Upper lobe of left lung (tissue), 4 donors: Measurements from ENCODE around the gene GPS2.
"Not testable (repeated sequence)": the region's sequence is repeated elsewhere in the genome, so short reads cannot be mapped to it uniquely, and the experiment has no call there.

Experiments
- POLR2A ChIP-seq, 4 donors: fragments of 450-650 bp; IDR thresholded peaks; one replicate each; pipeline ENCODE4 v1.5.1; 2016 to 2017; ENCODE audit warnings: antibody characterized with exemption in 4 of 4, mild to moderate bottlenecking in 2 of 4
- POLR2AphosphoS5 ChIP-seq, 2 donors: sonication (generic); formaldehyde crosslinking; IDR thresholded peaks; one replicate each; pipeline ENCODE4 v1.5.1; 2017; ENCODE audit warnings: antibody characterized with exemption in 2 of 2
- TF ChIP-seq, protein P1 (sequence below), 6 experiments: fragments of 450-650 bp in 4 of 6; fragments of 200-600 bp in 2 of 6; sonication (generic) in 2 of 6; IDR thresholded peaks; one replicate each; pipeline ENCODE4 v1.5.1; 2016 to 2019; ENCODE audit warnings: antibody characterized with exemption in 6 of 6

DNA sequence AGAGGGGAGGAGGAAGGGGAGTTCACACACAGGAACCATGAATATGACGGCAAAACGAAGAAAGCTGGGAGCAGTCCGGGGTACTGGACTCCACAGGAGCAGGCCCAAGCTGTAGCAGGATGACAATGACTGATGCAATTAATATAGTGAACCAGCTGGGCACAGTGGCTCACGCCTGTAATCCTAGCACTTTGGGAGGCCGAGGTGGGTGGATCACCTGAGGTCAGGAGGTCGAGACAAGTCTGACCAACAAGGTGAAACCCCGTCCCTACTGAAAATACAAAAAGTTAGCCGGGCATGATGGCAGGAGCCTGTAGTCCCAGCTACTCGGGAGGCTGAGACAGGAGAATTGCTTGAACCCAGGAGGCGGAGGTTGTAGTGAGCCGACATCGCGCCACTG, 20.6 kb upstream of the GPS2 start:
- not testable (repeated sequence) for TF ChIP-seq POLR2A, POLR2AphosphoS5 (IDR thresholded peaks at IDR 0.05)
- TF ChIP-seq, protein P1, sequence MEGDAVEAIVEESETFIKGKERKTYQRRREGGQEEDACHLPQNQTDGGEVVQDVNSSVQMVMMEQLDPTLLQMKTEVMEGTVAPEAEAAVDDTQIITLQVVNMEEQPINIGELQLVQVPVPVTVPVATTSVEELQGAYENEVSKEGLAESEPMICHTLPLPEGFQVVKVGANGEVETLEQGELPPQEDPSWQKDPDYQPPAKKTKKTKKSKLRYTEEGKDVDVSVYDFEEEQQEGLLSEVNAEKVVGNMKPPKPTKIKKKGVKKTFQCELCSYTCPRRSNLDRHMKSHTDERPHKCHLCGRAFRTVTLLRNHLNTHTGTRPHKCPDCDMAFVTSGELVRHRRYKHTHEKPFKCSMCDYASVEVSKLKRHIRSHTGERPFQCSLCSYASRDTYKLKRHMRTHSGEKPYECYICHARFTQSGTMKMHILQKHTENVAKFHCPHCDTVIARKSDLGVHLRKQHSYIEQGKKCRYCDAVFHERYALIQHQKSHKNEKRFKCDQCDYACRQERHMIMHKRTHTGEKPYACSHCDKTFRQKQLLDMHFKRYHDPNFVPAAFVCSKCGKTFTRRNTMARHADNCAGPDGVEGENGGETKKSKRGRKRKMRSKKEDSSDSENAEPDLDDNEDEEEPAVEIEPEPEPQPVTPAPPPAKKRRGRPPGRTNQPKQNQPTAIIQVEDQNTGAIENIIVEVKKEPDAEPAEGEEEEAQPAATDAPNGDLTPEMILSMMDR (IDR thresholded peaks at IDR 0.05): not testable (repeated sequence)
